HEK293T (cell line): ENCODE measurements around the gene ADAT2.
"Not testable (repeated sequence)": the region's sequence is repeated elsewhere in the genome, so short reads cannot be mapped to it uniquely, and the experiment has no call there.

ENCODE experiments used
- CTCF ChIA-PET: fragments of 350-600 bp; formaldehyde crosslinking; extraction: SDS; loops from one replicate; lab custom pipeline; 2021; ENCODE audit warnings: antibody characterized with exemption, inconsistent platforms; lab: Yijun Ruan, JAX
- POLR2A ChIA-PET: fragments of 350-600 bp; formaldehyde crosslinking; extraction: SDS; loops from one replicate; lab custom pipeline; 2020; ENCODE audit warnings: antibody characterized with exemption, inconsistent platforms; lab: Yijun Ruan, JAX
- DNase-seq: peaks from one replicate; pipeline ENCODE4 v3.0.0; 2012; ENCODE audit warnings: mixed read lengths; ENCODE audit errors: extremely low spot score
- ARNT ChIP-seq: fragments of 450-650 bp; IDR thresholded peaks from 2 replicates; pipeline ENCODE4 v1.6.1; 2017; ENCODE audit warnings: mild to moderate bottlenecking
- BHLHE40 ChIP-seq: fragments of 450-650 bp; IDR thresholded peaks from 2 replicates; pipeline ENCODE4 v1.6.1; 2016; ENCODE audit warnings: mild to moderate bottlenecking, moderate library complexity, borderline replicate concordance
- CTBP1 ChIP-seq: fragments of 450-650 bp; IDR thresholded peaks from 2 replicates; pipeline ENCODE4 v1.6.1; 2016; ENCODE audit warnings: borderline replicate concordance
- ELF4 ChIP-seq: fragments of 450-650 bp; IDR thresholded peaks from 2 replicates; pipeline ENCODE4 v1.6.1; 2017; ENCODE audit warnings: antibody characterized with exemption
- FOXA1 ChIP-seq: fragments of 450-650 bp; IDR thresholded peaks from 2 replicates; pipeline ENCODE4 v1.6.1; 2016; ENCODE audit warnings: mild to moderate bottlenecking
- FOXK2 ChIP-seq: fragments of 450-650 bp; IDR thresholded peaks from 2 replicates; pipeline ENCODE4 v1.6.1; 2016; ENCODE audit warnings: mild to moderate bottlenecking
- FOXM1 ChIP-seq: fragments of 450-650 bp; IDR thresholded peaks from 2 replicates; pipeline ENCODE4 v1.6.1; 2017; ENCODE audit warnings: mild to moderate bottlenecking, borderline replicate concordance
- HDGF ChIP-seq: fragments of 450-650 bp; IDR thresholded peaks from 2 replicates; pipeline ENCODE4 v1.6.1; 2017; ENCODE audit warnings: antibody characterized with exemption, borderline replicate concordance
- L3MBTL2 ChIP-seq: fragments of 450-650 bp; conservative IDR thresholded peaks from 2 replicates; pipeline ENCODE4 v1.6.1; 2016; ENCODE audit warnings: mild to moderate bottlenecking
- LEF1 ChIP-seq: fragments of 450-650 bp; IDR thresholded peaks from 2 replicates; pipeline ENCODE4 v1.6.1; 2017; ENCODE audit warnings: mild to moderate bottlenecking, borderline replicate concordance
- NFRKB ChIP-seq: fragments of 450-650 bp; IDR thresholded peaks from 2 replicates; pipeline ENCODE4 v1.6.1; 2016; ENCODE audit warnings: mild to moderate bottlenecking, moderate library complexity
- SP1 ChIP-seq: fragments of 450-650 bp; IDR thresholded peaks from 2 replicates; pipeline ENCODE4 v1.6.1; 2017
- SUZ12 ChIP-seq: fragments of 450-650 bp; IDR thresholded peaks from 2 replicates; pipeline ENCODE4 v1.6.1; 2016; ENCODE audit warnings: mild to moderate bottlenecking
- TARDBP ChIP-seq: fragments of 450-650 bp; IDR thresholded peaks from 2 replicates; pipeline ENCODE4 v1.6.1; 2016
- ZNF384 ChIP-seq: fragments of 450-650 bp; IDR thresholded peaks from 2 replicates; pipeline ENCODE4 v1.6.1; 2016
- TF ChIP-seq, protein P1 (sequence below): fragments of 450-650 bp; IDR thresholded peaks from 2 replicates; pipeline ENCODE4 v1.6.1; 2016

ADAT2 gene

DNA sequence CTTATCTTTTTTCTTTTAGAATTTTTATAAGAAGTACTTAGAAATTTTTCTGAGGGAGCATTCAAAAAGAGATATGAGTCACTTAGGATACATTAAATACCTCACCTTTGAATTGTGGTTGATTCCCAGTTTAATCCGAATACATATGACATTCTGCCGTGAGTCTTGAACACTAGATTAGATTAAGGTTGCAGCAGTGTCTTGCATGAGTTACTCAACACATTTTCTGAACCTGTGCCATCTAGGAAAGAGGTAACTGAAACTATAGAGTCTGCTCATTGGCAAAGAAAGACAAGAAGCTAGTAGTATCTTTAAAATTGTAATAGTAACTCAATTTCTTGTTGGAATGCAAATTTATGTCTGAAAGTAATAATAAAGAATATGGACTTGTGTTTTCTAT, 15.1 kb upstream of the ADAT2 start:
- no peak for DNase-seq
- ChIA-PET CTCF (no interaction called here), POLR2A (no interaction called here)
- TF ChIP-seq FOXM1 (no peak), SUZ12 (no peak), FOXA1 (no peak), LEF1 (no peak), HDGF (no peak), L3MBTL2 (no peak), FOXK2 (no peak), SP1 (no peak), ARNT (no peak), ELF4 (no peak), NFRKB (no peak), BHLHE40 (no peak), TARDBP (no peak), CTBP1 (no peak), ZNF384 (no peak)
- TF ChIP-seq, protein P1, sequence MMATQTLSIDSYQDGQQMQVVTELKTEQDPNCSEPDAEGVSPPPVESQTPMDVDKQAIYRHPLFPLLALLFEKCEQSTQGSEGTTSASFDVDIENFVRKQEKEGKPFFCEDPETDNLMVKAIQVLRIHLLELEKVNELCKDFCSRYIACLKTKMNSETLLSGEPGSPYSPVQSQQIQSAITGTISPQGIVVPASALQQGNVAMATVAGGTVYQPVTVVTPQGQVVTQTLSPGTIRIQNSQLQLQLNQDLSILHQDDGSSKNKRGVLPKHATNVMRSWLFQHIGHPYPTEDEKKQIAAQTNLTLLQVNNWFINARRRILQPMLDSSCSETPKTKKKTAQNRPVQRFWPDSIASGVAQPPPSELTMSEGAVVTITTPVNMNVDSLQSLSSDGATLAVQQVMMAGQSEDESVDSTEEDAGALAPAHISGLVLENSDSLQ: no peak

DNA sequence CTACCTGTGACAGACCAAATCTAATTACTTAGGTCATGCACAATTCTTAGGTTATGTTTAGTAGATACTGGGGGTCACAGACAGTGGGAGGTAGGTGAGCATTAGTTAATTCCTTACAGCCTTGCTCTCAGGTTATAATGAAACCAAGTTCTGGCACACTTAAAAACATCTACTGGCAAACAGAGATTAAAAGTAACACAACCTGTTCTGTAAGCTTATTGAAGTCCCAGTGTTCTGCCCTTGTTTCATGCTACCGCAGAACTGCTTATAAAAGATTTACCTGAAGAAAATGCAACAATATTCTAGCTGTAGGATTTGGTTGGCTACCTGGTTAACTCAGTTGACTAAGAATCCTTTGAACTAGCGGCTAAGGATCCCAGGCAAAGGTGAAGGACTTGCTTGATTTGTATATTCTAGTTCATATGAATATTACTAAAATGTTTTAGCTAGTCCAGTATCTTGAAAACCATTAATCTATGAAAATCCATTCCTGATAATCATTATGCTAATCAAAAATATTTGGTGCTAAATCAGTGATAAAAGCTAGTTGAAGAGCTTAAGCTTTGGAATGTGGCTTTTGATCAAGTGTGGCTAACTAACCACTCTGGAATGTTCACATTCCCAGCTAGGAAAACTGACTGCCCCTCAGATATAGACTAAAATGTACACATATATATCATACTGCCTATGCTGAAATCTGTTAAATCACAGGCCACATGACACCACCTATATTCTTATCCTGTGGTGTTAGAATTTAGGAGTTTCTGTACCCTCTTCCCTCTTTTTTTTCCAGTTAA, 7.3 kb upstream of the ADAT2 start:
- ChIA-PET CTCF (no interaction called here), POLR2A (no interaction called here)
- TF ChIP-seq LEF1: no peak
- no peak for TF ChIP-seq BHLHE40
- TF ChIP-seq FOXM1: no peak
- no peak for TF ChIP-seq CTBP1
- no peak for TF ChIP-seq FOXK2
- TF ChIP-seq FOXA1: no peak
- TF ChIP-seq SP1: no peak
- no peak for TF ChIP-seq NFRKB
- no peak for TF ChIP-seq ELF4
- no peak for TF ChIP-seq SUZ12
- TF ChIP-seq L3MBTL2: no peak
- TF ChIP-seq, protein P1: no peak
- no peak for DNase-seq

DNA sequence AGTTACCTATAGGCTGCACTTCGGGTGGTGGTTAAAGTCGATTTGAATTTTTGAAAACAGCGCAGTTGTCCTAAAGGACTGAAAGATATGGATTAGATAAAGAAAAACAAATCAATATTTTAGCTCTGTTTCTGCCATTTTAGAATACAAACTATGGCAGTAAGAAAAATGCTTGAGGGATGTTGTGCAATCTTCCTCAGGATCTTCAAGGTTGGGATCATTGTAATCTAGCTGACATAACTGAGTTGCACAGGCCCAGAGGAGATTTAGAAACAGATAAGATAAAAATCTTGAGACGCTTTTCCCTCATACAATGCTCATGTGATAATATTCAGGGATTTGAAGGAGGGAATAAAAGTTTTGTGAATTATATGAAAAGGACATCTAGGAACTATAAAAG, 1.0 kb upstream of the ADAT2 start:
- TF ChIP-seq, protein P1: no peak
- TF ChIP-seq SP1 (no peak), ELF4 (no peak), FOXA1 (no peak), FOXK2 (no peak), L3MBTL2 (no peak), NFRKB (no peak), ARNT (no peak), FOXM1 (no peak), BHLHE40 (no peak), LEF1 (no peak), HDGF (no peak), ZNF384 (no peak), SUZ12 (no peak)
- CTCF ChIA-PET: interaction anchor here (0.6 kb wide), 1 partner anchor 174 kb away, joined by 3 read pairs; no protein-coding TSS in a partner anchor
- no peak for DNase-seq
- POLR2A ChIA-PET: interaction anchor here (1.2 kb wide), 1 partner anchor 390 kb away, joined by 3 read pairs; no protein-coding TSS in a partner anchor

DNA sequence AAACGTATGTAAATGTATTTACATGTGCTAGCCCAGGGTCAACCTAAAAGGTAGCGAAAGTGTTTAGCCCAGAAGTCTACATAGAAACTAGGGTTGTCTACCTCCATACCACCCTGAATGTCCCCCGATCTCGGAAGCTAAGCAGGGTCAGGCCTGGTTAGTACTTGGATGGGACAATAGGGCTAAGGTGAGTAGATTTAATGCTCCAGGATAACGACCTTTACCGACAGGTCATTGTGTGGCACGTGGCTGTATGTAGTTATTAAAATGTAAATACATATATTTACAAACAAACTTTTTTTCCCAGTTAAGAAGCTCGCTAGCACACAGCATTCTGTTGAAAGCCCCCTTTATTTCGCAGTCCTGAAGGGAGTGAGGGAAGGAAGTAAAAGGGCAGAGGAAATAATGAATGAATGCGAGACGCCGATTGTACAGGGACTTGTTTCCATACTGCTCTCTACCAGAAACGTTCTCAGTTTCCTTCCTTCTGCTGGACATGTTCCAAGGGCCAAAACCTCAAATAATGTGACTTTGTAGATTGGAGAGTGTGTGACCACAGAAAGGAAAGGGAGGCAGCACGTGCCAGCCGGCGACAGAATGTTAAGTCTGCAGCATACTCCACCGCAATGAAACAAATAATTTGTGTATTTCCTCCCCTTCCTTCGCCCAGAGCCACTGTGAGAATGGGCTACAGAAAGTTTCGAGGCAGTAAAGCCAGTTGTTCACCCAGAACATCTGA, 612 bp downstream of the ADAT2 start:
- ChIA-PET POLR2A (interaction anchor here (0.6 to 1.1 kb wide), 9 partner anchors 8 to 727 kb away, joined by 3 to 6 read pairs (median 4); no protein-coding TSS in a partner anchor), CTCF (no interaction called here)
- DNase-seq: peak; percentile 14
- TF ChIP-seq L3MBTL2 (peak; percentile 66; the same call in 1 of the 2 replicates), LEF1 (no peak)
- TF ChIP-seq, protein P1: no peak

DNA sequence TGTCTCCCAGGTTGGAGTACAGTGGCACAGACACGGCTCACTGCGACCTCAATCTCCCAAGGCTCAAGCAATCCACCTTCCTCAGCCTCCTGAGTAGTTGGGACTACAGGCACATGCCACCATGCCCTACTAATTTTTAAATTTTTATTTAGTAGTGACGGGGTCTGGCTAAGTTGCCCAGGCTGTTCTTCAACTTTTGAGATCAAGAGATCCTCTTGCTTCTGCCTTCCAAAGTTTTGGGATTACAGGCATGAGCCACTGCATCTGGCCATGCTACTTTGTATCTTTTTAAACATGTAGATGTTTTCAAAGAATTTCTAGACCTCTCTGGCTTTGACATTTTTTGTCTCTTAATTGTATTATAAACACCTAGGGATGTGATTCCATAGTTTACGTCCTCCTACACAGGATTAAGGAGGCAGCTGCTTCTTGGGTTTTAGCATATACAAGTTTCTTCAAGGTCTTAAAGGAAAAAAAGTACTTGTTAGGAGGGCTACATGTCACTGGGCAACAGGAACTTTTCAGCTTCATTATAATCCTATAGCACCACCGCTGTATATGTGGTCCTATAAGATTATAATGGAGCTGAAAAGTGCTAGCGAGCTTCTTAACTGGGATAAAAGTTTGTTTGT, 1.3 kb downstream of the ADAT2 start:
- CTCF ChIA-PET: no interaction called here
- no peak for DNase-seq
- TF ChIP-seq HDGF (no peak), TARDBP (no peak), FOXM1 (no peak), FOXK2 (no peak), ELF4 (no peak), SUZ12 (no peak), LEF1 (no peak), NFRKB (no peak), SP1 (no peak), CTBP1 (no peak)
- POLR2A ChIA-PET: interaction anchor here (0.6 kb wide), 1 partner anchor 411 kb away, joined by 3 read pairs; no protein-coding TSS in a partner anchor

DNA sequence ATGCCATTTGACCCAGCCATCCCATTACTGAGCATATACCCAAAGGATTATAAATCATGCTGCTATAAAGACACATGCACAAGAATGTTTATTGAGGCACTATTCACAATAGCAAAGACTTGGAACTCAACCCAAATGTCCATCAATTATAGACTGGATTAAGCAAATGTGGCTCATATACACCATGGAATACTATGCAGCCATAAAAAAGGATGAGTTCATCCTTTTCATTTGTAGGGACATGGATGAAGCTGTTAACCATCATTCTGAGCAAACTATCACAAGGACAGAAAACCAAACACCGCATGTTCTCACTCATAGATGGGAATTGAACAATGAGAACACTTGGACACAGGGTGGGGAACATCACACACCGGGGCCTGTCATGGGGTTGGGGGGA, 2.6 kb downstream of the ADAT2 start:
- DNase-seq, POLR2A ChIA-PET: not testable (repeated sequence)
- CTCF ChIA-PET: interaction anchor here (0.6 kb wide), 1 partner anchor 867 kb away, joined by 6 read pairs; no protein-coding TSS in a partner anchor
